H1 (cell line): ENCODE results near the gene SETD1B. TPM values are rescaled to one million over a fixed set of nuclear protein-coding genes. Genes with fewer than 3 reads are reported as not detected.

ENCODE experiments used
- ASH2L ChIP-seq: fragments of 200-600, 300-600 bp; sonication (generic); IDR thresholded peaks from one replicate; pipeline ENCODE4 v1.7.1; 2017; ENCODE audit warnings: low read length
- BACH1 ChIP-seq: IDR thresholded peaks from 2 replicates; pipeline ENCODE4 v1.6.1; 2012; ENCODE audit warnings: low read length, improper control_type of control experiment
- CEBPB ChIP-seq: IDR thresholded peaks from 2 replicates; pipeline ENCODE4 v1.6.1; 2012; ENCODE audit warnings: low read depth, low read length
- CHD1 ChIP-seq: IDR thresholded peaks from 2 replicates; pipeline ENCODE4 v1.6.1; 2012; ENCODE audit warnings: low read depth, low read length, improper control_type of control experiment
- CHD2 ChIP-seq: IDR thresholded peaks from 2 replicates; pipeline ENCODE4 v1.6.1; 2012; ENCODE audit warnings: low read length, improper control_type of control experiment
- CTBP2 ChIP-seq: IDR thresholded peaks from 2 replicates; pipeline ENCODE4 v1.7.0; 2011; ENCODE audit warnings: borderline replicate concordance, mild to moderate bottlenecking, moderate library complexity, mixed read lengths, low read length; ENCODE audit not compliant: insufficient read depth, insufficient read length
- E2F6 ChIP-seq: IDR thresholded peaks from 2 replicates; pipeline ENCODE4 v1.6.1; 2012; ENCODE audit warnings: inconsistent platforms
- EP300 ChIP-seq, 2 experiments: IDR thresholded peaks; 1 replicate in 1 of 2; 2 replicates in 1 of 2; pipeline ENCODE4 v1.6.1; 2011 to 2012; ENCODE audit warnings: low read depth in 2 of 2, low read length in 2 of 2, mild to moderate bottlenecking in 2 of 2, borderline replicate concordance in 1 of 2, inconsistent platforms in 1 of 2, moderate library complexity in 1 of 2
- FOSL1 ChIP-seq: IDR thresholded peaks from 2 replicates; pipeline ENCODE4 v1.6.1; 2011; ENCODE audit warnings: mild to moderate bottlenecking, low read depth, low read length, moderate library complexity; ENCODE audit not compliant: insufficient read depth
- GTF2F1 ChIP-seq: IDR thresholded peaks from 2 replicates; pipeline ENCODE4 v1.6.1; 2012; ENCODE audit warnings: low read depth, low read length, improper control_type of control experiment, borderline replicate concordance
- HDAC2 ChIP-seq, 2 experiments: fragments of 300-600 bp in 1 of 2; sonication (generic) in 1 of 2; IDR thresholded peaks; 2 replicates each; pipeline ENCODE4 v1.6.1; 2011 to 2012; ENCODE audit warnings: low read depth in 2 of 2, low read length in 2 of 2, mild to moderate bottlenecking in 2 of 2, moderate library complexity in 2 of 2, borderline replicate concordance in 1 of 2, inconsistent platforms in 1 of 2
- JUND ChIP-seq: IDR thresholded peaks from 2 replicates; pipeline ENCODE4 v1.6.1; 2011; ENCODE audit warnings: mild to moderate bottlenecking, improper control_type of control experiment, low read length
- KDM5A ChIP-seq: fragments of 200-600 bp; IDR thresholded peaks from 2 replicates; pipeline ENCODE4 v1.7.1; 2012; ENCODE audit warnings: mild to moderate bottlenecking, low read length, inconsistent platforms, mixed read lengths
- MAX ChIP-seq: IDR thresholded peaks from 2 replicates; pipeline ENCODE4 v1.6.1; 2012; ENCODE audit warnings: inconsistent platforms
- NANOG ChIP-seq: IDR thresholded peaks from 2 replicates; pipeline ENCODE4 v1.6.1; 2011; ENCODE audit warnings: low read length, low read depth, mild to moderate bottlenecking, inconsistent platforms; ENCODE audit not compliant: insufficient read depth, poor library complexity, severe bottlenecking
- POLR2AphosphoS5 ChIP-seq: IDR thresholded peaks from 2 replicates; pipeline ENCODE4 v1.6.1; 2011; ENCODE audit warnings: low read depth, low read length
- POU5F1 ChIP-seq: IDR thresholded peaks from 2 replicates; pipeline ENCODE4 v1.6.1; 2011; ENCODE audit warnings: low read depth, mild to moderate bottlenecking, low read length, moderate library complexity
- RXRA ChIP-seq: IDR thresholded peaks from 2 replicates; pipeline ENCODE4 v1.6.1; 2011; ENCODE audit warnings: low read depth, mild to moderate bottlenecking, low read length, moderate library complexity; ENCODE audit not compliant: insufficient read depth
- SIN3A ChIP-seq, 2 experiments: IDR thresholded peaks in 1 of 2; conservative IDR thresholded peaks in 1 of 2; 2 replicates each; pipeline ENCODE4 v1.6.1; 2011 to 2012; ENCODE audit warnings: low read length in 2 of 2, improper control_type of control experiment in 1 of 2, low read depth in 1 of 2, mild to moderate bottlenecking in 1 of 2
- SIRT6 ChIP-seq: IDR thresholded peaks from one replicate; pipeline ENCODE4 v1.7.1; 2012; ENCODE audit warnings: low read length, inconsistent platforms
- SP1 ChIP-seq: IDR thresholded peaks from 2 replicates; pipeline ENCODE4 v1.6.1; 2011; ENCODE audit warnings: low read depth, low read length
- SRF ChIP-seq: IDR thresholded peaks from 2 replicates; pipeline ENCODE4 v1.6.1; 2011; ENCODE audit warnings: mild to moderate bottlenecking, low read depth, low read length, moderate library complexity
- TCF12 ChIP-seq: IDR thresholded peaks from 2 replicates; pipeline ENCODE4 v1.6.1; 2011; ENCODE audit warnings: low read depth, mild to moderate bottlenecking, low read length
- ZNF274 ChIP-seq: IDR thresholded peaks from 2 replicates; pipeline ENCODE4 v1.7.0; 2012; ENCODE audit warnings: low read length, borderline replicate concordance; ENCODE audit errors: extremely low read depth
- polyA plus RNA-seq, 7 experiments: library from polyadenylated mRNA; depleted of rRNA in 3 of 7; stranded (reverse) in 5 of 7; unstranded in 2 of 7; fragments of >200 nt in 5 of 7; fragments of 200-250 nt in 2 of 7; gene quantifications; 1 replicate in 5 of 7; 2 replicates in 1 of 7; 4 replicates in 1 of 7; pipeline versions ENCODE4 v1.2.1 to v1.2.3, GENCODE V29; 2011 to 2013; ENCODE audit warnings: missing spikeins in 2 of 7, mixed read lengths in 2 of 7
- total RNA-seq: library from RNA; stranded (reverse); fragmentation: NEBNext Ultra II Directional; extraction: Animal tissue kit (Norgen Biotek cat#: 25700); gene quantifications from 2 replicates; pipeline ENCODE4 v1.2.1, GENCODE V29; 2021

Gene SETD1B
- total and polyA plus RNA-seq, 2 of the 8 experiments (the other 6 are each of a cell fraction or from before 2014, with no cell fraction given): 1.3 to 17.7 TPM

GRCh38 chr12:121793838-121794533 lies 9.8 kb upstream of the SETD1B start (continued):
- TF ChIP-seq HDAC2 (IDR thresholded peaks at IDR 0.05; ENCODE audit: borderline replicate concordance in 1 of 2, low read depth in 2 of 2, low read length in 2 of 2) (peak; percentile 40 to 47; a peak in 2 of 4 replicates), CHD1 (no peak), BACH1 (peak; percentile 73), ASH2L (peak; percentile 77), CHD2 (no peak), MAX (peak; percentile 95), JUND (0 out of 2 replicates have a peak, but pooled peaks have one; percentile 56), POU5F1 (no peak), TCF12 (peak; percentile 73; the same call in 1 of the 2 replicates), GTF2F1 (0 out of 2 replicates have a peak, but pooled peaks have one; percentile 58), SIRT6 (no peak), SRF (0 out of 2 replicates have a peak, but pooled peaks have one; percentile 7), KDM5A (no peak), E2F6 (peak; percentile 92), NANOG (no peak), ZNF274 (no peak), SIN3A (conservative IDR thresholded peaks at IDR 0.05 in 1 of 2, IDR thresholded peaks at IDR 0.05 in 1 of 2; ENCODE audit: low read depth in 1 of 2, low read length in 2 of 2) (peak; percentile 32 to 63; a peak in 2 of 4 replicates), CEBPB (no peak), SP1 (no peak), CTBP2 (no peak), POLR2AphosphoS5 (peak; percentile 59), RXRA (no peak), EP300 (IDR thresholded peaks at IDR 0.05; ENCODE audit: borderline replicate concordance in 1 of 2, low read depth in 2 of 2, low read length in 2 of 2) (peak; percentile 34 to 40; a peak in 2 of 3 replicates), FOSL1 (no peak)
